Measurements from ENCODE around the gene NMNAT2.

NMNAT2 gene

GRCh38 chr1:183198463-183198862 is 219.7 kb downstream of the NMNAT2 start:
- no peaks in the 10 kb centered on the region for H3K9me3 ChIP-seq
- DNase-seq = no peak
- H3K4me3 ChIP-seq (ENCODE audit: low read depth, low read length) = no peak overlapping the region
- no peak for TF ChIP-seq CTCF (IDR thresholded peaks at IDR 0.05; ENCODE audit: low read depth, low read length)
- H3K36me3 ChIP-seq = no peaks in the 10 kb centered on the region
- no peaks in the 10 kb centered on the region for H3K27me3 ChIP-seq
- no peaks in the 10 kb centered on the region for H3K4me1 ChIP-seq
